ENCODE data around the gene ANXA2.

ANXA2 gene

GRCh38 chr15:60371175-60372051 lies 26.4 kb downstream of the ANXA2 start:
- no peak for TF ChIP-seq GATA3 (IDR thresholded peaks at IDR 0.05; ENCODE audit: low read depth, low read length)
- TF ChIP-seq GATA2 (IDR thresholded peaks at IDR 0.05; ENCODE audit: low read depth, low read length): no peak

GRCh38 chr15:60370869-60371136 lies 27.0 kb downstream of the ANXA2 start:
- TF ChIP-seq GATA2 (IDR thresholded peaks at IDR 0.05; ENCODE audit: low read depth, low read length) (no peak), GATA3 (IDR thresholded peaks at IDR 0.05; ENCODE audit: low read depth, low read length) (no peak)

- no peak for TF ChIP-seq GATA3 (IDR thresholded peaks at IDR 0.05; ENCODE audit: low read depth, low read length)
- no peak for TF ChIP-seq GATA2 (IDR thresholded peaks at IDR 0.05; ENCODE audit: low read depth, low read length)
Observed at GRCh38 chr15:60370105-60370868, 27.5 kb downstream of the ANXA2 start.

- TF ChIP-seq GATA3 (IDR thresholded peaks at IDR 0.05; ENCODE audit: low read depth, low read length) (no peak), GATA2 (IDR thresholded peaks at IDR 0.05; ENCODE audit: low read depth, low read length) (no peak)
Observed at GRCh38 chr15:60369696-60370095, 28.1 kb downstream of the ANXA2 start.

- TF ChIP-seq GATA2 (IDR thresholded peaks at IDR 0.05; ENCODE audit: low read depth, low read length) (no peak), GATA3 (IDR thresholded peaks at IDR 0.05; ENCODE audit: low read depth, low read length) (no peak)
Observed at GRCh38 chr15:60364612-60364924, 33.2 kb downstream of the ANXA2 start.

- TF ChIP-seq GATA2 (IDR thresholded peaks at IDR 0.05; ENCODE audit: low read depth, low read length): no peak
- TF ChIP-seq GATA3 (IDR thresholded peaks at IDR 0.05; ENCODE audit: low read depth, low read length): no peak
Observed at GRCh38 chr15:60363903-60364611, 33.7 kb downstream of the ANXA2 start.

GRCh38 chr15:60363087-60363549 lies 34.7 kb downstream of the ANXA2 start:
- no peak for TF ChIP-seq GATA3 (IDR thresholded peaks at IDR 0.05; ENCODE audit: low read depth, low read length)
- no peak for TF ChIP-seq GATA2 (IDR thresholded peaks at IDR 0.05; ENCODE audit: low read depth, low read length)

- TF ChIP-seq GATA2 (IDR thresholded peaks at IDR 0.05; ENCODE audit: low read depth, low read length) (no peak), GATA3 (IDR thresholded peaks at IDR 0.05; ENCODE audit: low read depth, low read length) (no peak)
Observed at GRCh38 chr15:60362321-60363086, 35.3 kb downstream of the ANXA2 start.

- TF ChIP-seq GATA3 (IDR thresholded peaks at IDR 0.05; ENCODE audit: low read depth, low read length): 0 out of 2 replicates have a peak, but pooled peaks have one; percentile 15
- TF ChIP-seq GATA2 (IDR thresholded peaks at IDR 0.05; ENCODE audit: low read depth, low read length): 0 out of 2 replicates have a peak, but pooled peaks have one; percentile 52
Observed at GRCh38 chr15:60358935-60359682, 38.7 kb downstream of the ANXA2 start.

GRCh38 chr15:60356832-60357231 lies 41.0 kb downstream of the ANXA2 start:
- no peak for TF ChIP-seq GATA2 (IDR thresholded peaks at IDR 0.05; ENCODE audit: low read depth, low read length)
- TF ChIP-seq GATA3 (IDR thresholded peaks at IDR 0.05; ENCODE audit: low read depth, low read length): no peak

- TF ChIP-seq GATA2 (IDR thresholded peaks at IDR 0.05; ENCODE audit: low read depth, low read length): no peak
- TF ChIP-seq GATA3 (IDR thresholded peaks at IDR 0.05; ENCODE audit: low read depth, low read length): no peak
Observed at GRCh38 chr15:60355148-60355857, 42.5 kb downstream of the ANXA2 start.

GRCh38 chr15:60353245-60353920 lies 44.4 kb downstream of the ANXA2 start:
- TF ChIP-seq GATA3 (IDR thresholded peaks at IDR 0.05; ENCODE audit: low read depth, low read length) (no peak), GATA2 (IDR thresholded peaks at IDR 0.05; ENCODE audit: low read depth, low read length) (no peak)
